ENCODE data around the gene IQGAP3. TPM values are rescaled to one million over a fixed set of nuclear protein-coding genes. Genes with fewer than 3 reads are reported as not detected.

The IQGAP3 gene
- total RNA-seq, 1 donor from 2014 or later: 43.1 TPM

DNA sequence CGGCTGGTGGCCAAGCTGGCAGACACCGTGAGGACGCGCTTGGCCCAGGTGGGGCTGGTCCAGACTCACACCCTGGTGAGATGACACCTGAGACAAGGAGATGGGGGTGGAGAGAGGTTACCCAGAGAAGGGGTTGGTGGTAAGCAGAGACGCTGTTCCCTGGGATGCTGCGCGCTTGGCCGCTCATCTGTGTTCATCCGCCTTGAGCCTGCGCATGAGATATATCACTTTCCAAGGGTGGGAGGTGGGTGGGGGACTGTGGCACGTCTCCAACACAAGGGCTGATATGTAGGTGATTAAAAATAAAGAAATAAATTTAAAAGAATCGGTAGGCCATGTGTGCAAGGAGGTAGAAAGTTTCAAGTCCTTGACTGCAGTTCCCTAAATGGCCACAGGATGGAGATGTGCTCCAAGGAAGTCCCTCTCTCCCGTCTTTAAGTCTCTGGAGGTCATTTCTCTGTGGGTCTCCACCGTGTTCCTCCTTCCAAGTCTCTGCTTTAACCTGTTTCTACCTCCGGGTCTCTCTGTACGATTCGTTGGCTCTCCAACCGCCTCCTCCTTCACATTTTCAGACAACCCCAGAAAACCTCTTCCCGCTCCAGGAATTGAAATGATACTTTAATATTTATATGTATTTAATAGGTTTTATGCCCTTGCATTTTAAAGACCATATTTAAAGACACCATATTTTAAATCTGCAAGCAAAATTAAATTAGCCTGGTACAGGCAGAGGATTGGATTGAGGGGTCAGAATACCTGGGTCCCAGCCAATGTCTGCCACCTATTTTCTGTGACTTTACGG is 11.7 kb upstream of the IQGAP3 start:
- Mint-ChIP-seq H3K27me3 (ENCODE audit: low read depth) (no peaks in the 10 kb centered on the region), H3K4me1 (peaks cover 9% of the 10 kb centered on the region), H3K36me3 (ENCODE audit: low read depth) (no peaks in the 10 kb centered on the region), H3K9me3 (no peaks in the 10 kb centered on the region), H3K4me3 (peak overlapping the region; percentile 58), H3K27ac (ENCODE audit: unreplicated experiment) (no peak overlapping the region)
- peak; percentile 84 for DNase-seq (ENCODE audit: low read depth, low spot score)
- TF ChIP-seq, protein P1, sequence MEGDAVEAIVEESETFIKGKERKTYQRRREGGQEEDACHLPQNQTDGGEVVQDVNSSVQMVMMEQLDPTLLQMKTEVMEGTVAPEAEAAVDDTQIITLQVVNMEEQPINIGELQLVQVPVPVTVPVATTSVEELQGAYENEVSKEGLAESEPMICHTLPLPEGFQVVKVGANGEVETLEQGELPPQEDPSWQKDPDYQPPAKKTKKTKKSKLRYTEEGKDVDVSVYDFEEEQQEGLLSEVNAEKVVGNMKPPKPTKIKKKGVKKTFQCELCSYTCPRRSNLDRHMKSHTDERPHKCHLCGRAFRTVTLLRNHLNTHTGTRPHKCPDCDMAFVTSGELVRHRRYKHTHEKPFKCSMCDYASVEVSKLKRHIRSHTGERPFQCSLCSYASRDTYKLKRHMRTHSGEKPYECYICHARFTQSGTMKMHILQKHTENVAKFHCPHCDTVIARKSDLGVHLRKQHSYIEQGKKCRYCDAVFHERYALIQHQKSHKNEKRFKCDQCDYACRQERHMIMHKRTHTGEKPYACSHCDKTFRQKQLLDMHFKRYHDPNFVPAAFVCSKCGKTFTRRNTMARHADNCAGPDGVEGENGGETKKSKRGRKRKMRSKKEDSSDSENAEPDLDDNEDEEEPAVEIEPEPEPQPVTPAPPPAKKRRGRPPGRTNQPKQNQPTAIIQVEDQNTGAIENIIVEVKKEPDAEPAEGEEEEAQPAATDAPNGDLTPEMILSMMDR (conservative IDR thresholded peaks at IDR 0.05): peak; percentile 90

DNA sequence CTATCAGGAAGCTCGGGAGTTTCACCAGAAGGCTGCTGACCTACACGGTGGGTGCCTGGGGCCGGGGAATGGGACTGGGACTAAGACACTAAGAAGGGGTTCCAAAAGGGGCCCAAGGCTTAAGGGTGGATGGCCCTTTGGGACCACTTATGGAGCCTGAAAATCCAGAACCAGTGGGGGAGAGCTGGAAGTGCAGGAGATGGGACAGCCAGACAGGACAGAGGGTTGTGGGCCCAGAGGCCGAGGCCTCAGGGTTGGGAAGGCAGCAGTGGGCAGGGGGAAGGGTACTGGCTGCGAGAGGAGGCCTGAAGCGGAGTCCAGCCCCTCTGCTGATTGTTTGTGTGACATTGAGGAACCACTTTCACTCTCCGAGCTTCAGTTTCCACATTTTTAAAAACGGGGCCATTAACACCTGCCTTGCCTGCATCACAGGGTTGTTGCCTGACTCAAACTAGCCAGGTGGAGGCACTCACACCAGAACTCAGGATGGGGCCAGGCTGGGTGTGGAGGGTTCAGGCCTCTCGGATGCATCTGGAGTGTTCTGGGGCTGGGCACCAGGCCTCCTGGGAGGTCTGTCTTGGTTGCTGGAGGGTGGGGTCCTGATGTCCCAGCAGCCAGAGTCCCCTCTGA is 10.1 kb upstream of the IQGAP3 start:
- H3K27me3 Mint-ChIP-seq (ENCODE audit: low read depth): no peaks in the 10 kb centered on the region
- TF ChIP-seq, protein P1 (conservative IDR thresholded peaks at IDR 0.05): no peak
- no peak for DNase-seq (ENCODE audit: low read depth, low spot score)
- no peaks in the 10 kb centered on the region for H3K9me3 Mint-ChIP-seq
- H3K27ac Mint-ChIP-seq (ENCODE audit: unreplicated experiment): peak overlapping the region; percentile 36
- peaks cover 15% of the 10 kb centered on the region for H3K4me1 Mint-ChIP-seq
- H3K36me3 Mint-ChIP-seq (ENCODE audit: low read depth): no peaks in the 10 kb centered on the region
- no peak overlapping the region for H3K4me3 Mint-ChIP-seq

DNA sequence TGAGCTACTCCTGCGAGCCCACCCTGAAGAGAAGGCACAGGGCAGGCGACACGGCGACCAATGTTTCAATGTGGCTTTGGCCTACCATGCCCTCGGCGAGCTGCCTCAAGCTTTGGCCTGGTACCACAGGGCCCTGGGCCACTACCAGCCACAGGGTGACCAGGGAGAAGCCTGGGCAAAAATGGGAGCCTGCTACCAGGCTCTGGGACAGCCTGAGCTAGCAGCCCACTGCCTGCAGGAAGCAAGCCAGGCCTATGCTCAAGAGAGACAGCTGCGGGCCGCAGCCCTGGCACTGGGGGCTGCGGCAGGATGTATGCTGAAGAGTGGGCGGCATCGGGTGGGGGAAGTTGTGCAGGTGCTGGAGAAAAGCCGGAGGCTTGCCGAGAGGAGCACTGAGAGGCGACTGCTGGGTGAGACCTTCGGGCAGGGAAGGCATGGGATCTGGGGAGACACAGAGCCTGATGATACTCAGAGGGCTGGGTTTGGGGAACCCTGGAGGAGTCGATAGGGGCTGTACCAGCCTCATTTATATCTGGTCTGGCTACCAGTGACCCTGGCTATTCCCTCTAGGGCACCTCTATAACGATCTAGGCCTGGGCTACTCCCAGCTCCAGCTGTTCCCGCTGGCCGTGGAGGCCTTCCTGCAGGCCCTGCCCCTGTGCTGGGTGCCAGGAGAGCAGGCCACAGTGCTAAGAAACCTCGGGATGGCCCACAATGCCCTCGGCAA is 9.5 kb upstream of the IQGAP3 start:
- no peak overlapping the region for H3K4me3 Mint-ChIP-seq
- TF ChIP-seq, protein P1 (conservative IDR thresholded peaks at IDR 0.05): no peak
- no peaks in the 10 kb centered on the region for H3K9me3 Mint-ChIP-seq
- DNase-seq (ENCODE audit: low read depth, low spot score): no peak
- no peaks in the 10 kb centered on the region for H3K27me3 Mint-ChIP-seq (ENCODE audit: low read depth)
- H3K36me3 Mint-ChIP-seq (ENCODE audit: low read depth): no peaks in the 10 kb centered on the region
- peak overlapping the region; percentile 88 for H3K27ac Mint-ChIP-seq (ENCODE audit: unreplicated experiment)
- H3K4me1 Mint-ChIP-seq: peaks cover 15% of the 10 kb centered on the region

DNA sequence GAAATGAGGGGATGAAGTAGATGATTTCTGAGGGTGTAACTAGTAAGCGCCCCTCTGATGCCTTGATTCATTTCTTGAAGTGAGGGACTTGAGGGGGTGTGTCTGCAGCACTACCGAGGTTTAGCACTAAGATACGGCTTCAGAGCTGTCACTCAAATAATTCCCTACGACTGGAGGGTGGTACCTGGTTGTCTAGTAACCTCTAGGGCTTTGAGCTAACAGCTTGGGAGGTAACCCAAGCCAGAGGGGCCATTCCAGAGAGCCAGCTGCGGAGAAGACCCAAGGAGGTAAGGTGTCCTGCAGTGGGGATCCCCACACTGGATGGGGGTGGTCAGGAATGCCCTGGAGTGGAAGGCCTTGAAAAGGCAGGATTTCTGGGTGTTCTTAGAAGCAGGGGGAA is 7.1 kb upstream of the IQGAP3 start, which contains the start of gene TTC24:
Gene TTC24, plus strand, starts transcription at position 252 of the 400 bp plus-strand sequence. CDS start 1,642 bp downstream, outside the sequence.
- Mint-ChIP-seq H3K36me3 (ENCODE audit: low read depth) (no peaks in the 10 kb centered on the region), H3K9me3 (no peaks in the 10 kb centered on the region), H3K4me1 (peaks cover 15% of the 10 kb centered on the region), H3K27me3 (ENCODE audit: low read depth) (peaks cover 4% of the 10 kb centered on the region), H3K4me3 (no peak within 1 kb of the TSS), H3K27ac (ENCODE audit: unreplicated experiment) (no peak within 1 kb of the TSS)
- TF ChIP-seq, protein P1 (conservative IDR thresholded peaks at IDR 0.05): no peak
- no peak for DNase-seq (ENCODE audit: low read depth, low spot score)

DNA sequence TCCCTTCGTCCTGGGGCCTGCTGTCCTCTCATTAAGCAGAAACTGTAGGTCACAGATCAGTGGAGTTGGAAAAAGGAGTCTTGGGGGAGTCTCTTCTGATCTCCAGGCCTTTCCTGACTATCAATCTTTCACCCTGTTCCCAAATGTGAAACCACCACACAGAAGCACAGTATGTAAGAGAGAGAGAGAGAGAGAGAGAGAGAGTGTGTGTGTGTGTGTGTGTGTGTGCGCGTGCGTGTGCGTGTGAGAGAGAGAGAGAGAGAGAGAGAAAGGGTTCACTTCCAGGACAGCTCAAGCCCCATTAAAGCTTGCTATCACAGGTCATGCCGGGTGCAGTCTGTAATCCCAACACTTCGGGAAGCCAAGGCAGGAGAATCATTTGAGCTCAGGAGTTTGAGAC is 5.7 kb upstream of the IQGAP3 start:
- Mint-ChIP-seq H3K4me3 (no peak overlapping the region), H3K9me3 (no peaks in the 10 kb centered on the region), H3K4me1 (peaks cover 12% of the 10 kb centered on the region)

More for the DNA sequence above, 5.7 kb upstream of the IQGAP3 start:
- H3K36me3 Mint-ChIP-seq (ENCODE audit: low read depth): no peaks in the 10 kb centered on the region
- TF ChIP-seq, protein P1 (conservative IDR thresholded peaks at IDR 0.05): no peak
- H3K27ac Mint-ChIP-seq (ENCODE audit: unreplicated experiment): peak overlapping the region; percentile 5
- peaks cover 9% of the 10 kb centered on the region for H3K27me3 Mint-ChIP-seq (ENCODE audit: low read depth)
- DNase-seq (ENCODE audit: low read depth, low spot score): no peak

Data from neural crest cell (in vitro differentiated cells).